HG03558 (cell line): ENCODE results near the gene TMPRSS15.

ENCODE experiments used
- ATAC-seq: cut with Tn5 transposase; IDR thresholded peaks from one replicate; pipeline ENCODE4 v1.9.1; 2021; ENCODE audit warnings: moderate number of reproducible peaks; ENCODE audit not compliant: unreplicated experiment; ENCODE audit errors: extremely low read depth

TMPRSS15 gene

DNA sequence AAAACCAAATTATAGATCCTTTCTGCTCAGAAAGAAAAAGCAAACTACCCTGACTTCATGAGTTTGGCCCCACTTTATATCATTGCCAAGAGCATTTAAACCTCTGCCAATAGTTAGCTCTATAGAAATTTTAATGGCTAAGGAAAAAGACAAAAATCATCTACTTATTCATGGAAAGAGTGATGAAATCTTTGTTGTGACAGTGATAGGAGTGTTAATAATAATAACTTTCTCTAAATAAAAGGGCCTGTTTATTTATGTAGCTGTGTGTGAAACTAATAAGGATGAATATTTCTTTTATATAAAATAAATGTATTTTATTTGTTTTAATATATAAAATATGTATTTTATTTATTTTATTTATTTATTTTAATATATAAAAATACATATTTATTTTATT, 152.5 kb downstream of the TMPRSS15 start:
- ATAC-seq = no peak

GRCh38 chr21:18249672-18250071, 153.9 kb downstream of the TMPRSS15 start:
- ATAC-seq = no peak

DNA sequence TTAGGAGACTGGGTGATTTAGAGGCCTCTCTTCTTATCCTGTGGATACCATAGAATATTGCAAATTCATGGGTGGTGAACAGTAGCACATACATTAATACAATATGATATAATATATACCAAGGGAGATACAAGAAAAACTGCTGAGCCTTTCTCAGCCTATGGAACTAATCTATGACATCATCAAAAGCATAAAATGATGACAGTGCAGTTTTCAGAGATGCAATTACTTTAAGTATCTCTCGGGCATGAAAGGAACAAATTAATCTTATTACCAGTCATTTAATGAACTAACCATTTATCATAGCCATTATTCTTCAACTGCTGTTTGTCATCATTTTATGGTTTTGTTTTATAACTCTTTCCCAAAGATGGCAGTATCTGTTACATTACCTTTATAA, 155.4 kb downstream of the TMPRSS15 start:
- no peak for ATAC-seq

DNA sequence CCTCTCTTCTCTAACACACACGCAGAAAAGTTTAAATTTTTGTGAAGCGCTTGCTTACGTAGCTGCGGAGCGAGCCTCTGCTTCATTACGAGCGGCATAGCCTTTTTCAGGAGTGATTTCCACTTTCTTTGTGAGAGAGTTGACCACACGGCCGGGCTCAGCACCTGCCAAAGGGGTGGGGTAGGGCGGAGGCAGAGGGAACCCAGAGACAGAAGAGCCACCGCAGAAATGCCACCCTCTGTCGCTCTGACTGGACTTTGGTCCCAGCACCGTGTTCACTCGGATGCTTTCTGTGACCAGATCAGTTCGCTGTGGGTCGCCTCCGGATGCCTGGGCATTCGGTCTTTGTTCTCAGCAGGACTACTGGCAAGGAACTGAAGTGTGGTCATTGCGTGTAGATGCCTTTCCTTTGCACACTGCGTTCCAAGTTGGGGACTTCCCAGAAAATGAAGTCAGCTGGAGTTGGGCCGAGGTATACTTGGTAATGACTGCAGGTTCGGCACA, 158.1 kb downstream of the TMPRSS15 start:
- no peak for ATAC-seq

GRCh38 chr21:18244671-18245463, 158.7 kb downstream of the TMPRSS15 start, which contains the start of gene CHODL:
Gene CHODL, plus strand, starts transcription at chr21:18244833. Its CDS starts 391 bp downstream, at chr21:18245224.
- no peak for ATAC-seq

DNA sequence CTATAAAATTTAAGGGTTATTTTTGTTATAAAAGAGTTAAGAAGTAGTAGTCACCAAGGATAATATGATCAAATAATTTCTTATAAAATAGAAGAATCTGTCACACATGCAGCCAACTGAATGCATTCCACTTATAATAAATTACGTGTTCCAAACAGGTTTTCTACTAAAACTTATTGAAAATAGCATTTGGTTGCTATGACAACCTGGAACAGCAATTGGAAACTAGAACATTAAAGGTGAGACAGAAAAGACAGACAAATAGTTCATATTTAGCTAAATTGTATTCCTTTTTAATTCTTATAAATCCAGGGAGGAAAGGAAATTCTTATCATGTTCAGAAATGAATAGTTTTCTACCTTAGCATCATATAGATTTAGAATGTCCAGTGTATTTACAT, 168.0 kb downstream of the TMPRSS15 start:
- no peak for ATAC-seq

- ATAC-seq = no peak
Measured at GRCh38 chr21:18228060-18228739, 175.4 kb downstream of the TMPRSS15 start.

GRCh38 chr21:18222346-18222745, 181.2 kb downstream of the TMPRSS15 start:
- ATAC-seq = no peak

DNA sequence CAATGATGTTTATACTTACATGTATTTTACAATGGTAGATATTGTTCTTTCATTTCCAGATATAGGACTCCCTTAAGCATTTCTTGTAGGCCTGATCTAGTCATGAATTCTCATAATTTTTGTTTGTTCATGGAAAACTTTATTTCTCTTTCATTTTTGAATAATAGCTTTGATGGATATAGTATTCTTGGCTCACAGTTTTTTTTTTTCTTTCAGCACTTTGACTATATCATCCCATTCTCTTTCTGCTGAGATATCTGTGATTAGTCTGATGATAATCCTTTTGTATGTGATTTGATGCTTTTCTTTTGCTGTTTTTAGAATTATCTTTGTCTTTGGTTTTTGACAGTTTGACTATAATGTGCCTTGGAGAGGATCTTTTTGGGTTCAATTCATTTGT, 183.1 kb downstream of the TMPRSS15 start:
- no peak for ATAC-seq
